ENCODE results near the gene IL34.

The IL34 gene

GRCh38 chr16:70685061-70685937 lies 38.9 kb downstream of the IL34 start:
- Histone ChIP-seq H3K4me3 (replicated peaks; ENCODE audit: insufficient read depth, low read length) (peak overlapping the region; percentile 56), H3K27ac (replicated peaks) (peak overlapping the region; percentile 80), H3K27me3 (ENCODE audit: insufficient read depth, poor library complexity, severe bottlenecking) (no peaks in the 10 kb centered on the region)
- no peak for TF ChIP-seq POLR2AphosphoS5 (IDR thresholded peaks at IDR 0.05; ENCODE audit: low read depth)
- TF ChIP-seq CTCF (IDR thresholded peaks at IDR 0.05; ENCODE audit: insufficient read depth, low read length), result no peak
- TF ChIP-seq SPI1 (IDR thresholded peaks at IDR 0.05; ENCODE audit: borderline replicate concordance, low read depth), result no peak
- TF ChIP-seq GABPA (IDR thresholded peaks at IDR 0.05; ENCODE audit: low read depth), result no peak
- no peak for TF ChIP-seq REST (IDR thresholded peaks at IDR 0.05; ENCODE audit: insufficient replicate concordance, low read depth)
- DNase-seq (ENCODE audit: low read depth in 1 of 2, low spot score in 1 of 2), result no peak

GRCh38 chr16:70685938-70686375 lies 39.6 kb downstream of the IL34 start, which contains the start of gene MTSS2:
MTSS2 (minus strand) TSS chr16:70686053; CDS start chr16:70685791, 262 bp downstream.
- TF ChIP-seq POLR2AphosphoS5 (IDR thresholded peaks at IDR 0.05; ENCODE audit: low read depth) (no peak; the same call in 1 of the 2 replicates), SPI1 (IDR thresholded peaks at IDR 0.05; ENCODE audit: borderline replicate concordance, low read depth) (no peak)
- peak in 1 of 2 experiments; percentile 67 for DNase-seq (ENCODE audit: low read depth in 1 of 2, low spot score in 1 of 2)
- Histone ChIP-seq H3K27ac (replicated peaks) (peak within 1 kb of the TSS; percentile 80), H3K27me3 (ENCODE audit: insufficient read depth, poor library complexity, severe bottlenecking) (no peaks in the 10 kb centered on the region), H3K4me3 (replicated peaks; ENCODE audit: insufficient read depth, low read length) (peak within 1 kb of the TSS; percentile 56)

GRCh38 chr16:70686376-70687101 lies 40.2 kb downstream of the IL34 start:
- no peak for DNase-seq (ENCODE audit: low read depth in 1 of 2, low spot score in 1 of 2)

More at GRCh38 chr16:70686376-70687101, 40.2 kb downstream of the IL34 start:
- H3K27me3 ChIP-seq (ENCODE audit: insufficient read depth, poor library complexity, severe bottlenecking), result no peaks in the 10 kb centered on the region
- H3K27ac ChIP-seq (replicated peaks), result peak overlapping the region; percentile 37
- H3K4me3 ChIP-seq (replicated peaks; ENCODE audit: insufficient read depth, low read length), result peak overlapping the region; percentile 56; the same call in 1 of the 2 replicates
- TF ChIP-seq REST (IDR thresholded peaks at IDR 0.05; ENCODE audit: insufficient replicate concordance, low read depth) (no peak), POLR2AphosphoS5 (IDR thresholded peaks at IDR 0.05; ENCODE audit: low read depth) (no peak; the same call in none of the 2 replicates), GABPA (IDR thresholded peaks at IDR 0.05; ENCODE audit: low read depth) (no peak), CTCF (IDR thresholded peaks at IDR 0.05; ENCODE audit: insufficient read depth, low read length) (no peak), SPI1 (IDR thresholded peaks at IDR 0.05; ENCODE audit: borderline replicate concordance, low read depth) (no peak)

All from HL-60 (cell line).